GM12878 (cell line): Measurements from ENCODE around the gene KRAS. TPM values are rescaled to one million over a fixed set of nuclear protein-coding genes. Genes with fewer than 3 reads are reported as not detected.

ENCODE experiments used
- CREB1 ChIP-seq: IDR thresholded peaks from 2 replicates; pipeline ENCODE4 v1.6.1; 2012; ENCODE audit warnings: low read depth, mild to moderate bottlenecking, inconsistent platforms
- E2F8 ChIP-seq: fragments of 450-650 bp; IDR thresholded peaks from 2 replicates; pipeline ENCODE4 v1.6.1; 2018; ENCODE audit warnings: mild to moderate bottlenecking, low read depth, moderate library complexity; ENCODE audit not compliant: partially characterized antibody
- E4F1 ChIP-seq: fragments of 450-650 bp; IDR thresholded peaks from 2 replicates; pipeline ENCODE4 v1.6.1; 2018; ENCODE audit warnings: borderline replicate concordance, mild to moderate bottlenecking; ENCODE audit not compliant: partially characterized antibody
- MAX ChIP-seq: IDR thresholded peaks from 2 replicates; pipeline ENCODE4 v1.6.1; 2012; ENCODE audit warnings: low read depth, low read length, improper control_type of control experiment
- SP1 ChIP-seq: IDR thresholded peaks from one replicate; pipeline ENCODE4 v1.6.1; 2011; ENCODE audit warnings: low read depth, low read length
- SPI1 ChIP-seq: IDR thresholded peaks from 2 replicates; pipeline ENCODE4 v1.6.1; 2011; ENCODE audit warnings: low read depth, mild to moderate bottlenecking, low read length, moderate library complexity, borderline replicate concordance; ENCODE audit not compliant: insufficient read depth
- ZBTB4 ChIP-seq: fragments of 450-650 bp; formaldehyde crosslinking; IDR thresholded peaks from 2 replicates; pipeline ENCODE4 v1.4.0; 2022; ENCODE audit warnings: mild to moderate bottlenecking, moderate library complexity
- ZBTB40 ChIP-seq: fragments of 450-650 bp; IDR thresholded peaks from 2 replicates; pipeline ENCODE4 v1.6.1; 2016; ENCODE audit warnings: mild to moderate bottlenecking, moderate library complexity, borderline replicate concordance
- ZNF687 ChIP-seq: fragments of 450-650 bp; IDR thresholded peaks from 2 replicates; pipeline ENCODE4 v1.6.1; 2017; ENCODE audit warnings: mild to moderate bottlenecking, moderate library complexity
- polyA plus RNA-seq, 11 experiments: library from polyadenylated mRNA; depleted of rRNA in 4 of 11; unstranded in 6 of 11; stranded (reverse) in 5 of 11; fragments of >200 nt; fragmentation: Nextera tagmentation in 4 of 11; fragmentation: Illumina TruSeq in 1 of 11; extraction: Ambion mirVana in 4 of 11; extraction: Trizol in 1 of 11; gene quantifications; 1 replicate in 1 of 11; 2 replicates in 10 of 11; pipeline versions ENCODE4 v1.2.1 to v1.2.3, GENCODE V29; 2011 to 2016; ENCODE audit warnings: inconsistent platforms in 2 of 11, missing spikeins in 2 of 11, low read depth in 1 of 11
- total RNA-seq, 4 experiments: library from RNA; depleted of rRNA in 3 of 4; stranded (reverse); fragments of >200 nt in 3 of 4; fragmentation: Illumina TruSeq in 1 of 4; extraction: Trizol in 1 of 4; gene quantifications; 2 replicates each; pipeline versions ENCODE4 v1.2.1 to v1.2.3, GENCODE V29; 2013 to 2021

KRAS gene
- total and polyA plus RNA-seq, 10 of the 15 experiments (the other 5 are each of a cell fraction or from before 2014, with no cell fraction given) = 3.1 to 23.8 (median 8.0) TPM

- no peak for TF ChIP-seq ZBTB4
- TF ChIP-seq ZNF687 = no peak
- no peak for TF ChIP-seq ZBTB40
- no peak for TF ChIP-seq SP1
- TF ChIP-seq CREB1 = no peak
- no peak for TF ChIP-seq SPI1
- TF ChIP-seq E4F1 = no peak
- no peak for TF ChIP-seq E2F8
- no peak for TF ChIP-seq MAX
Measured at GRCh38 chr12:25248732-25249131, 2.0 kb downstream of the KRAS start (continued).
